Pancreas (tissue), 10 donors: ENCODE data around the gene DGCR2. TPM values are rescaled to one million over a fixed set of nuclear protein-coding genes. Genes with fewer than 3 reads are reported as not detected.
A peak's percentile ranks its signal among the peaks of the same experiment; 100 is the strongest.
"Not testable (repeated sequence)": the region's sequence is repeated elsewhere in the genome, so short reads cannot be mapped to it uniquely, and the experiment has no call there.

Experiments used
- ATAC-seq, 4 donors: fragments of 200-7000 bp; cut with Tn5 transposase; one replicate each; pipeline versions ENCODE4 v1.8.0 to v1.9.1; 2020; ENCODE audit warnings: mild to moderate bottlenecking in 4 of 4, moderate library complexity in 4 of 4
- DNase-seq, 6 donors: peaks; one replicate each; pipeline ENCODE4 v3.0.0-alpha.2; 2020
- FAIRE-seq: peaks from 2 replicates; lab custom pipeline; 2012; peaks lifted over from hg19 to GRCh38; lab: Jason Lieb, UNC
- H3K27ac ChIP-seq, 4 donors: fragments of 200-600 bp; sonication (generic); 1 replicate in 3 of 4; 2 replicates in 1 of 4; pipeline versions ENCODE4 v1.5.0 to v1.8.0; 2020
- H3K27me3 ChIP-seq, 4 donors: fragments of 200-600 bp; one replicate each; pipeline ENCODE4 v1.8.0; 2021
- H3K36me3 ChIP-seq, 3 donors: fragments of 200-600 bp; sonication (generic) in 1 of 3; one replicate each; pipeline versions ENCODE4 v1.5.0 to v1.8.0; 2020 to 2021
- H3K4me1 ChIP-seq, 3 donors: fragments of 200-600 bp; one replicate each; pipeline ENCODE4 v1.8.0; 2021
- H3K4me3 ChIP-seq, 4 donors: fragments of 200-600 bp; sonication (generic) in 2 of 4; one replicate each; pipeline versions ENCODE4 v1.5.0 to v1.8.0; 2020 to 2021
- H3K9me3 ChIP-seq, 4 donors: fragments of 200-600 bp; one replicate each; pipeline ENCODE4 v1.8.0; 2021
- WGBS, 2 donors: extraction: QIAGEN DNeasy Blood & Tissue Kit; methylation state at CpG; one replicate each; pipeline ENCODE4 v1.1.7; 2013; 5-methylcytosine and 5-hydroxymethylcytosine counted together
- intact Hi-C, 3 donors: fragments of 100-400 bp; cut with DNase I; formaldehyde crosslinking; loops; one replicate each; pipeline versions ENCODE4 v1.11.1 to v1.14.2; 2022
- polyA plus RNA-seq, 2 donors: library from polyadenylated mRNA; stranded (reverse); fragments of 200-250 nt; gene quantifications; one replicate each; pipeline ENCODE4 v1.2.3, GENCODE V29; 2013
- total RNA-seq, 6 donors: library from RNA; stranded (reverse); fragmentation: NEBNext Ultra II Directional in 4 of 6; extraction: Animal tissue kit (Norgen Biotek cat#: 25700) in 4 of 6; gene quantifications; one replicate each; pipeline versions ENCODE4 v1.2.1 to v1.2.4, GENCODE V29; 2021 to 2023
- TF ChIP-seq, protein P1 (sequence below), 4 donors: fragments of 200-600 bp; sonication (generic) in 3 of 4; IDR thresholded peaks; one replicate each; pipeline versions ENCODE4 v1.5.0 to v1.8.0; 2021; ENCODE audit warnings: antibody characterized with exemption in 4 of 4
- donor health status: healthy with polysubstance abuse.
- donor health status: DM: no; HTN: no; CAD: no; lungs with moderate emphysema.
- donor health status: DM: no; HTN: no; CAD: no.
- donor health status: control.
- donor health status: control.
- donor health status: Bipolar disorder and iron deficiency.
- donor health status: DM: yes; HTN: yes; CAD: no.
- donor health status: DM: no; HTN: no; CAD: no.
- donor health status: DM: no; HTN: no; CAD: no.
- donor health status: DM: yes; HTN: yes; CAD: no.

The DGCR2 gene
- total and polyA plus RNA-seq, 8 donors, result 24.3 to 41.5 (median 30.1) TPM

DNA sequence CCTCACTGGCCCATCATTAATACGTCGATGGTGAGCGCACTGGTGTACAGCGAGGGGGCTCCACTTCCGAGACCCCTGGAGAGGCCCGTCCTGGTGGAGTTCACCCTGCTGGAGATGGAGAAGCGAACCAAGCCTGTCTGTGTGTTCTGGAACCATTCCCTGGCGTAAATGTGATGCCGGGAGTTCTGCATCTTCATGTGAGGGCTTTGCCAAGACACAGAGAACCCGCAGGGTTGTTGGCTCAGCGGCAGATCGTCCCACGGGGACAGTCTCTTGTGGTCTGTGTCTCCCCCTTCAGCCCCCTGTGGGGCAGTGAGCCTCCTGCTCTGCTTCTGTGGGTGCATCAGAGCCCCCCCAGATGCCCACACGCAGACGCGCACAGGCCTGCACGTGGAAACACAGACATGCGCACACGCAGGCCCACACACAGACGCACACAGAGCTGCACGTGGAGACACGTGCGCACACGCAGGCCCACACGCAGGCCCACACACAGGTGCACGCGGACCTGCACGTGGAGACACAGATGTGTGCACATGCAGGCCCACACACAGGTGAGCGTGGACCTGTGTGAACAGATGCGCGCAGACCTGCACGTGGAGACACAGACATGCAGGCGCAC is 130.3 kb downstream of the DGCR2 start:
- FAIRE-seq, result no peak

DNA sequence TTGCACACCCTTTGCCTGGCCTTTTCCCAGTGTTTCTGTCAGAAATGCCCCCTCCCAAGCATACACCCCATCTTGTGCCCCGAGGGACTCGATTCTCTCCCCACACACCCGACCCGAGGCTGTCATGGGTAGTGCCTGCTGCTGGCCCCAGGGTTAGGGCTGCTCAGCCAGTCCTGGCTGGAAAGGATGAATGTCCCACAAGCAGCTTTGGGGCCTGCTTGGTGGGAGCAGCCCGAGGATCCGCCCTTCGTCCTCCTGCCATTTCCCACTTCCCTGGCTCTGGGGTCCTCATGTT is 131.1 kb downstream of the DGCR2 start:
- Histone ChIP-seq H3K9me3 (no peaks in the 10 kb centered on the region), H3K27me3 (no peaks in the 10 kb centered on the region), H3K36me3 (no peaks in the 10 kb centered on the region), H3K27ac (no peak overlapping the region), H3K4me3 (no peak overlapping the region), H3K4me1 (no peaks in the 10 kb centered on the region)
- TF ChIP-seq, protein P1, sequence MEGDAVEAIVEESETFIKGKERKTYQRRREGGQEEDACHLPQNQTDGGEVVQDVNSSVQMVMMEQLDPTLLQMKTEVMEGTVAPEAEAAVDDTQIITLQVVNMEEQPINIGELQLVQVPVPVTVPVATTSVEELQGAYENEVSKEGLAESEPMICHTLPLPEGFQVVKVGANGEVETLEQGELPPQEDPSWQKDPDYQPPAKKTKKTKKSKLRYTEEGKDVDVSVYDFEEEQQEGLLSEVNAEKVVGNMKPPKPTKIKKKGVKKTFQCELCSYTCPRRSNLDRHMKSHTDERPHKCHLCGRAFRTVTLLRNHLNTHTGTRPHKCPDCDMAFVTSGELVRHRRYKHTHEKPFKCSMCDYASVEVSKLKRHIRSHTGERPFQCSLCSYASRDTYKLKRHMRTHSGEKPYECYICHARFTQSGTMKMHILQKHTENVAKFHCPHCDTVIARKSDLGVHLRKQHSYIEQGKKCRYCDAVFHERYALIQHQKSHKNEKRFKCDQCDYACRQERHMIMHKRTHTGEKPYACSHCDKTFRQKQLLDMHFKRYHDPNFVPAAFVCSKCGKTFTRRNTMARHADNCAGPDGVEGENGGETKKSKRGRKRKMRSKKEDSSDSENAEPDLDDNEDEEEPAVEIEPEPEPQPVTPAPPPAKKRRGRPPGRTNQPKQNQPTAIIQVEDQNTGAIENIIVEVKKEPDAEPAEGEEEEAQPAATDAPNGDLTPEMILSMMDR (IDR thresholded peaks at IDR 0.05), result no peak
- DNase-seq, result no peak
- intact Hi-C loops, result no loop called here
- no peak for FAIRE-seq
- ATAC-seq, result no peak
- 88 to 89% methylated on average over 7 of the region's 7 CpGs for WGBS, 2 donors

More for the DNA sequence above, 130.3 kb downstream of the DGCR2 start:
- TF ChIP-seq, protein P1 (IDR thresholded peaks at IDR 0.05), result no peak
- H3K27ac ChIP-seq, result no peak overlapping the region
- ATAC-seq (no peak), DNase-seq (no peak)
- no peaks in the 10 kb centered on the region for H3K27me3 ChIP-seq
- WGBS, 2 donors, result 92 to 93% methylated on average over 33 of the region's 33 CpGs
- no peaks in the 10 kb centered on the region for H3K36me3 ChIP-seq
- intact Hi-C loops, result no loop called here
- H3K9me3 ChIP-seq, result no peaks in the 10 kb centered on the region
- no peaks in the 10 kb centered on the region for H3K4me1 ChIP-seq
- H3K4me3 ChIP-seq, result no peak overlapping the region

DNA sequence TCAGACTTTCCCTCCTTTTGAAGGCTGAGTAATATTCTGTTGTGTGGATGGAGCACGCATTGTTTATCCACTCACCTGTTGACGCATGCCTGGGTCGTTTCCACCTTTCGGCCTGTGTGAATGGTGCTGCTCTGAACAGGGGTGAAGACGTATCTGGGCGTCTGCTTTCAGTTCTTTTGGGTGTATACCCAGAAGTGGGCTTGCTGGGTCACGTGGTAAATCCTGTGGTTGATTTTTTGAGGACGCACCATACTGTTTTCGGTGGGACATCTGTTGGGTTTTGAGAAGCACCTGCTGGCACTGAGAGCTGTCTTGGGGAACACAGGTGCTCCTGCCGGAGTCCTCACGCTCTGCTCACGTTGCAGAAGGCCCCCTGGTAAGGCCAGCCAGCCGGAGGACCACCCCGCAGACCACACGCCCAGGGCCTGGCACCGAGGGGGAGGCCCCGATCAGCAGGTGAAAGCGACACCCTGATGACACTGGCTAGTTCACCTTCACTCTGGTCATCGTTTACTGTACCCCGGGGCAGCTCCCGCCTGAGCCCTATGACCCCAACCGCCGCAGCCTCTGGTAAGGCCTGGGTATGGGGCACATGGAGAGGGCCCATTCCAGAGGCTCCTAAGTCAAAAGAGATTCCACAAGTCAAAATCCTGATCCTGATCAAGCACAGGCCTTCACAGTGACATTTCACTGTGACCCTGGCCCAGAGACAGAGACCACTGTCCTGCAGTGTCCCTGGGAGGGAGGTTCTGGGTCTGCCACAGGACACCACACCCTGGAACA is 131.7 kb downstream of the DGCR2 start:
- no peak overlapping the region for H3K27ac ChIP-seq
- TF ChIP-seq, protein P1 (IDR thresholded peaks at IDR 0.05), result no peak
- no peaks in the 10 kb centered on the region for H3K36me3 ChIP-seq
- WGBS, 2 donors, result 91 to 93% methylated on average over 23 of the region's 23 CpGs
- FAIRE-seq (no peak), DNase-seq (no peak), ATAC-seq (no peak)
- no peaks in the 10 kb centered on the region for H3K4me1 ChIP-seq
- H3K9me3 ChIP-seq, result no peaks in the 10 kb centered on the region
- H3K4me3 ChIP-seq, result no peak overlapping the region
- intact Hi-C loops, result no loop called here
- no peaks in the 10 kb centered on the region for H3K27me3 ChIP-seq

DNA sequence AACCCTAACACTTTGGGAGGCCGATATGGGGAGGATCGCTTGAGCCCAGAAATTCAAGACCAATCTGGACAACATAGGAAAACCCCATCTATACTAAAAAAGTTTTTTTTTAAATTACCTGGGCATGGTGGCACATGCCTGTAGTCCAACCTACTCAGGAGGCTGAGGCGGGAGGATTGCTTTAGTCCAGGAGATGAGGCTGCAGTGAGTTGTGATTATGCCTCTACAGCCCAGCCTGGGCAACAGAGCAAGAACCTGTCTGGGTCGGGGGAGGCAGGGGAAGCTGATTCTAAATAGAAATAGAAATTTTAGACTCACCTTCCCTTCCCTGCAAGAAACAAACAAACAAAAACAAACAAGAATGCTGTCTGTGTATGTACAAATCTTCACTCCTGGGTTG is 133.3 kb downstream of the DGCR2 start:
- Histone ChIP-seq H3K4me3 (no peak overlapping the region), H3K27me3 (no peaks in the 10 kb centered on the region), H3K36me3 (no peaks in the 10 kb centered on the region), H3K9me3 (no peaks in the 10 kb centered on the region), H3K4me1 (no peaks in the 10 kb centered on the region), H3K27ac (no peak overlapping the region)
- no peak for ATAC-seq
- no peak for FAIRE-seq
- DNase-seq, result no peak
- 92 to 96% methylated on average over 4 of the region's 4 CpGs for WGBS, 2 donors
- TF ChIP-seq, protein P1 (IDR thresholded peaks at IDR 0.05), result no peak
- intact Hi-C loops, result no loop called here

DNA sequence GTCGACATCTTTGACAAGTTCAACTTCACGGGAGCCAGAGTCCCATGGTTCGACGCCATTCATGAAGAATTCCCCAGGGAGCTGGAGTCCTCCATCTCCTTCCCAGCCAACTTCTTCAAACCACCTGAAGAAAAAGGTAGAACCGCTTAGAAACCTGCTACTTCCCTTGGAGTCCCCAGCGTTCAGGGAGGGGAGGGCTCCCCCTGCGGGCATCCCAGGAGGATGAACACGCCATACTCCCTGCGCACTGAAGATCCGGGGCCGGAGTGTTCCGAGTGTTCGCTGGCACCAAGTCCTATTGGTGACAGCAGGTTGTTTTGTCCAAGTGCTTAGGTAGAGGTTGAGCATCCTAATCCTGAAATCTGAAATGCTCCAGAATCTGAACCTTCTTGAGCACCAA is 134.4 kb downstream of the DGCR2 start:
- FAIRE-seq (no peak), ATAC-seq (peak in 3 of 4 donors; percentile 87 to 96 (median 95)), DNase-seq (peak in 5 of 6 donors; percentile 46 to 81 (median 61))
- 21 to 22% methylated on average over 13 of the region's 13 CpGs for WGBS, 2 donors
- TF ChIP-seq, protein P1 (IDR thresholded peaks at IDR 0.05), result peak in 1 of 4 donors; percentile 23
- H3K4me3 ChIP-seq, result no peak overlapping the region
- no peaks in the 10 kb centered on the region for H3K36me3 ChIP-seq
- no peaks in the 10 kb centered on the region for H3K9me3 ChIP-seq
- no peaks in the 10 kb centered on the region for H3K27me3 ChIP-seq
- H3K27ac ChIP-seq, result no peak overlapping the region
- intact Hi-C loops, result no loop called here
- H3K4me1 ChIP-seq, result no peaks in the 10 kb centered on the region

DNA sequence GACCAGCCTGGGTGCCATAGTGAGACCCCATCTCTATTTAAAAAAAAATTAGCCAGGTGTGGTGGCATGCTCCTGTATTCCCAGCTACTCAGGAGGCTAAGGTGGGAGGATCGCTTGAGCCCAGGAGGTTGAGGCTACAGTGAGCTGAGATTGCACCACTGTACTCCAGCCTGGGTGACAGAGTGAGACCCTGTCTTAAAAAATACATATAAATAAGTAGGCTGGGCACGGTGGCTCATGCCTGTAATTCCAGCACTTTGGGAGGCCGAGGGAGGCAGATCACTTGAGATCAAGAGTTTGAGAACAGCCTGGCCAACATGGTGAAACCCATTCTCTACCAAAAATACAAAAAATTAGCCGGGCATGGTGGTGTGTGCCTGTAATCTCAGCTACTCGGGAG is 135.1 kb downstream of the DGCR2 start:
- H3K4me1 ChIP-seq, FAIRE-seq, H3K27me3 ChIP-seq, H3K27ac ChIP-seq, H3K4me3 ChIP-seq, intact Hi-C loops, ATAC-seq, H3K9me3 ChIP-seq, DNase-seq, H3K36me3 ChIP-seq: not testable (repeated sequence)
- 67 to 85% methylated on average over 5 of the region's 5 CpGs for WGBS, 2 donors
